Osteocyte (in vitro differentiated cells): ENCODE data around the gene LETM1. TPM values are rescaled to one million over a fixed set of nuclear protein-coding genes. Genes with fewer than 3 reads are reported as not detected.

ENCODE experiments used
- DNase-seq: peaks from one replicate; pipeline ENCODE4 v3.0.0; 2021; ENCODE audit warnings: mixed read lengths; ENCODE audit not compliant: unreplicated experiment; ENCODE audit errors: extremely low spot score
- H3K27ac Mint-ChIP-seq: one replicate; pipeline ENCODE4 v1.8.0; 2021; ENCODE audit warnings: mild to moderate bottlenecking, mixed read lengths; ENCODE audit not compliant: unreplicated experiment
- H3K27me3 Mint-ChIP-seq: one replicate; pipeline ENCODE4 v1.8.0; 2021; ENCODE audit warnings: mixed read lengths; ENCODE audit not compliant: unreplicated experiment
- H3K36me3 Mint-ChIP-seq: one replicate; pipeline ENCODE4 v1.8.0; 2021; ENCODE audit warnings: mixed read lengths; ENCODE audit not compliant: unreplicated experiment
- H3K4me1 Mint-ChIP-seq: one replicate; pipeline ENCODE4 v1.8.0; 2021; ENCODE audit warnings: mixed read lengths; ENCODE audit not compliant: unreplicated experiment
- H3K4me3 Mint-ChIP-seq: one replicate; pipeline ENCODE4 v1.8.0; 2021; ENCODE audit warnings: mild to moderate bottlenecking, moderate library complexity, mixed read lengths; ENCODE audit not compliant: unreplicated experiment
- H3K9me3 Mint-ChIP-seq: one replicate; pipeline ENCODE4 v1.8.0; 2021; ENCODE audit warnings: mixed read lengths; ENCODE audit not compliant: unreplicated experiment
- CTCF ChIP-seq: fragments of 200-600 bp; sonication (generic); IDR thresholded peaks from 2 replicates; pipeline ENCODE4 v1.5.0; 2021; ENCODE audit warnings: antibody characterized with exemption, mild to moderate bottlenecking, moderate library complexity
- long read RNA-seq: library from polyadenylated mRNA; unstranded; transcript quantifications from one replicate; pipeline ENCODE4 v2.0.0, GENCODE V29; 2021
- total RNA-seq: library from RNA; stranded (reverse); gene quantifications from 2 replicates; pipeline ENCODE4 v1.2.1, GENCODE V29; 2021

LETM1 gene
- total RNA-seq, result 48.2 and 49.9 TPM in 2 replicates
- long read RNA-seq, partial matches to known transcripts, result 3 of 9 reads
- long read RNA-seq, other reads (novel, unspliced or antisense), result 6 of 9 reads

- Mint-ChIP-seq H3K9me3 (no peaks in the 10 kb centered on the region), H3K4me1 (peaks cover 26% of the 10 kb centered on the region)
Measured at GRCh38 chr4:1856071-1856942, at the start of gene LETM1. Gene LETM1, minus strand, starts transcription at chr4:1856156. Its CDS starts 206 bp downstream, at chr4:1855950.

GRCh38 chr4:1904042-1904441 is 48.1 kb upstream of the LETM1 start:
- H3K4me3 Mint-ChIP-seq, result no peak overlapping the region
- no peak overlapping the region for H3K27ac Mint-ChIP-seq
- H3K4me1 Mint-ChIP-seq, result peaks cover 3% of the 10 kb centered on the region
- H3K27me3 Mint-ChIP-seq, result no peaks in the 10 kb centered on the region
- no peak for TF ChIP-seq CTCF
- peaks cover 27% of the 10 kb centered on the region for H3K36me3 Mint-ChIP-seq
- H3K9me3 Mint-ChIP-seq, result no peaks in the 10 kb centered on the region
- no peak for DNase-seq

More at GRCh38 chr4:1856071-1856942, at the start of gene LETM1:
- peaks cover 2% of the 10 kb centered on the region for H3K36me3 Mint-ChIP-seq
- TF ChIP-seq CTCF, result no peak
- H3K27me3 Mint-ChIP-seq, result no peaks in the 10 kb centered on the region
- peak; percentile 97 for DNase-seq
- peak within 1 kb of the TSS; percentile 80 for H3K4me3 Mint-ChIP-seq
- H3K27ac Mint-ChIP-seq, result peak within 1 kb of the TSS; percentile 56

DNA sequence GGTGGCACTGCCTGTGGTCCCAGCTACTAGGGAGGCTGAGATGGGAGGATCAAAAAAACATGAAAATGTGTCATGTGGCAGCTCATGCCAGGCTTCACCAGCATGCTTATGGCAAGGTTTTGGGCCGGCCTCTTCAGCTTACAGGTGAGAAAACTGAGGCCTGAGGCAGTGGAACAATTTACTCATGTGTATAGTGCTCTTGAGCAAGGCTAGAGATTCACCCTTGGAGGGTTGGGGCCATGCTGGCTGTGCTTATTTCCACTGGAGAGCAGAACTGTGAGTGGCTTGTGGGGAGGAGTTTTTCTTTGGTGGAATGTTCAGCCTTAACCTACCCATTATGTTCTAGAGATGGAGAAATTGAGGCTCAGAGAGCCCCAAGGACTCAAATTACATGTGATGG is 47.1 kb upstream of the LETM1 start:
- no peak for DNase-seq
- H3K27ac Mint-ChIP-seq, result no peak overlapping the region
- H3K9me3 Mint-ChIP-seq, result no peaks in the 10 kb centered on the region
- no peak overlapping the region for H3K4me3 Mint-ChIP-seq
- TF ChIP-seq CTCF, result no peak
- peaks cover 7% of the 10 kb centered on the region for H3K4me1 Mint-ChIP-seq
- H3K27me3 Mint-ChIP-seq, result no peaks in the 10 kb centered on the region
- H3K36me3 Mint-ChIP-seq, result peaks cover 27% of the 10 kb centered on the region

GRCh38 chr4:1902243-1902642 is 46.3 kb upstream of the LETM1 start:
- H3K4me3 Mint-ChIP-seq, result no peak overlapping the region

More at GRCh38 chr4:1902243-1902642, 46.3 kb upstream of the LETM1 start:
- Mint-ChIP-seq H3K27ac (no peak overlapping the region), H3K4me1 (peaks cover 7% of the 10 kb centered on the region), H3K9me3 (no peaks in the 10 kb centered on the region), H3K27me3 (no peaks in the 10 kb centered on the region), H3K36me3 (peaks cover 24% of the 10 kb centered on the region)
- DNase-seq, result no peak
- no peak for TF ChIP-seq CTCF
